ENCODE results near the gene PLXNB3. TPM values are rescaled to one million over a fixed set of nuclear protein-coding genes. Genes with fewer than 3 reads are reported as not detected.

PLXNB3 gene
- total RNA-seq, 1 donor from 2014 or later: 34.8 TPM

GRCh38 chrX:153762626-153763173 is 1.3 kb upstream of the PLXNB3 start:
- Mint-ChIP-seq H3K4me3 (ENCODE audit: unreplicated experiment) (no peak overlapping the region), H3K9me3 (ENCODE audit: low read depth) (peaks cover 2% of the 10 kb centered on the region), H3K27me3 (ENCODE audit: low read depth) (no peaks in the 10 kb centered on the region), H3K4me1 (ENCODE audit: low read depth) (peaks cover 11% of the 10 kb centered on the region), H3K36me3 (ENCODE audit: low read depth) (peaks cover under 1% of the 10 kb centered on the region), H3K27ac (ENCODE audit: unreplicated experiment) (no peak overlapping the region)
- no peak for DNase-seq (ENCODE audit: low spot score)
- no peak for TF ChIP-seq CTCF (IDR thresholded peaks at IDR 0.05)

- peaks cover 2% of the 10 kb centered on the region for H3K9me3 Mint-ChIP-seq (ENCODE audit: low read depth)
- no peak overlapping the region for H3K27ac Mint-ChIP-seq (ENCODE audit: unreplicated experiment)
- H3K4me3 Mint-ChIP-seq (ENCODE audit: unreplicated experiment): no peak overlapping the region
- H3K4me1 Mint-ChIP-seq (ENCODE audit: low read depth): peaks cover 11% of the 10 kb centered on the region
- no peak for TF ChIP-seq CTCF (IDR thresholded peaks at IDR 0.05)
- no peaks in the 10 kb centered on the region for H3K27me3 Mint-ChIP-seq (ENCODE audit: low read depth)
- no peak for DNase-seq (ENCODE audit: low spot score)
- H3K36me3 Mint-ChIP-seq (ENCODE audit: low read depth): no peaks in the 10 kb centered on the region
Observed at GRCh38 chrX:153763298-153763932, 634 bp upstream of the PLXNB3 start.

GRCh38 chrX:153764786-153765137 is 713 bp downstream of the PLXNB3 start:
- Mint-ChIP-seq H3K36me3 (ENCODE audit: low read depth) (no peaks in the 10 kb centered on the region), H3K4me1 (ENCODE audit: low read depth) (peaks cover 11% of the 10 kb centered on the region), H3K27me3 (ENCODE audit: low read depth) (no peaks in the 10 kb centered on the region), H3K9me3 (ENCODE audit: low read depth) (no peaks in the 10 kb centered on the region), H3K4me3 (ENCODE audit: unreplicated experiment) (peak overlapping the region; percentile 74), H3K27ac (ENCODE audit: unreplicated experiment) (no peak overlapping the region)
- DNase-seq (ENCODE audit: low spot score): no peak
- TF ChIP-seq CTCF (IDR thresholded peaks at IDR 0.05): no peak

GRCh38 chrX:153765138-153766079 is 1.4 kb downstream of the PLXNB3 start:
- DNase-seq (ENCODE audit: low spot score): no peak
- no peaks in the 10 kb centered on the region for H3K9me3 Mint-ChIP-seq (ENCODE audit: low read depth)

More at GRCh38 chrX:153765138-153766079, 1.4 kb downstream of the PLXNB3 start:
- peak overlapping the region; percentile 68 for H3K27ac Mint-ChIP-seq (ENCODE audit: unreplicated experiment)
- peaks cover 11% of the 10 kb centered on the region for H3K4me1 Mint-ChIP-seq (ENCODE audit: low read depth)
- H3K27me3 Mint-ChIP-seq (ENCODE audit: low read depth): no peaks in the 10 kb centered on the region
- H3K4me3 Mint-ChIP-seq (ENCODE audit: unreplicated experiment): peak overlapping the region; percentile 74
- no peak for TF ChIP-seq CTCF (IDR thresholded peaks at IDR 0.05)
- peaks cover 2% of the 10 kb centered on the region for H3K36me3 Mint-ChIP-seq (ENCODE audit: low read depth)
